B cell (primary cell): ENCODE results near the gene ARHGEF17. TPM values are rescaled to one million over a fixed set of nuclear protein-coding genes. Genes with fewer than 3 reads are reported as not detected.

ENCODE experiments used
- ATAC-seq: fragments of 200-7000 bp; cut with Tn5 transposase; one replicate; pipeline ENCODE4 v1.10.0; 2021; ENCODE audit warnings: low read depth, mild to moderate bottlenecking, moderate number of reproducible peaks, moderate library complexity
- CTCF ChIA-PET: fragments of 350-600 bp; sonication (Branson Sonifier 250); formaldehyde crosslinking; loops from one replicate; lab custom pipeline; 2021; ENCODE audit warnings: antibody characterized with exemption, inconsistent platforms; lab: Charles Lee
- POLR2A ChIA-PET: fragments of 350-600 bp; sonication (Branson Sonifier 250); formaldehyde crosslinking; loops from one replicate; lab custom pipeline; 2021; ENCODE audit warnings: antibody characterized with exemption; lab: Charles Lee
- DNase-seq: peaks from one replicate; pipeline ENCODE4 v3.0.0; 2013
- H2AFZ ChIP-seq: 2 replicates; pipeline ENCODE4 v1.6.1; 2012; ENCODE audit warnings: mild to moderate bottlenecking, low read depth, low read length; ENCODE audit not compliant: insufficient read depth, poor library complexity, severe bottlenecking
- H3K27ac ChIP-seq, 2 donors: 1 replicate in 1 of 2; 2 replicates in 1 of 2; pipeline ENCODE4 v1.5.1; 2012 to 2013; ENCODE audit warnings: low read length in 2 of 2, mild to moderate bottlenecking in 2 of 2, moderate library complexity in 1 of 2
- H3K27me3 ChIP-seq, 4 experiments: fragments of 200-600 bp in 1 of 4; sonication (generic) in 1 of 4; replicated peaks in 1 of 4; 1 replicate in 2 of 4; 2 replicates in 2 of 4; pipeline versions ENCODE4 v1.6.1 to v1.7.0; 2013 to 2016; ENCODE audit warnings: low read length in 3 of 4, mild to moderate bottlenecking in 2 of 4, mixed read lengths in 1 of 4, moderate library complexity in 1 of 4; ENCODE audit not compliant: insufficient read depth in 4 of 4, control insufficient read depth in 3 of 4; ENCODE audit errors: control extremely low read depth in 1 of 4
- H3K36me3 ChIP-seq, 2 experiments: replicated peaks in 1 of 2; 1 replicate in 1 of 2; 2 replicates in 1 of 2; pipeline versions ENCODE4 v1.6.1 to v1.7.1; 2013; ENCODE audit warnings: low read length in 1 of 2; ENCODE audit not compliant: insufficient read depth in 2 of 2, control insufficient read depth in 1 of 2; ENCODE audit errors: control extremely low read depth in 1 of 2, extremely low read depth in 1 of 2
- H3K4me1 ChIP-seq, 2 donors: fragments of 200-600 bp in 1 of 2; sonication (generic) in 1 of 2; 1 replicate in 1 of 2; 2 replicates in 1 of 2; pipeline versions ENCODE4 v1.5.1 to v1.6.1; 2013 to 2017; ENCODE audit warnings: low read length in 2 of 2; ENCODE audit not compliant: control insufficient read depth in 2 of 2, insufficient read depth in 2 of 2
- H3K4me2 ChIP-seq: replicated peaks from 2 replicates; pipeline ENCODE3; 2012; ENCODE audit warnings: mild to moderate bottlenecking, low read depth, low read length; ENCODE audit not compliant: poor library complexity, severe bottlenecking
- H3K4me3 ChIP-seq, 5 experiments: fragments of 200-600 bp in 1 of 5; sonication (generic) in 1 of 5; 1 replicate in 3 of 5; 2 replicates in 2 of 5; pipeline versions ENCODE4 v1.5.1 to v1.7.0; 2011 to 2016; ENCODE audit warnings: low read length in 4 of 5, mild to moderate bottlenecking in 4 of 5, low read depth in 2 of 5, control low read depth in 1 of 5, moderate library complexity in 1 of 5; ENCODE audit not compliant: insufficient read depth in 1 of 5; ENCODE audit errors: control extremely low read depth in 1 of 5, extremely low read depth in 1 of 5
- H3K79me2 ChIP-seq: fragments of 200-600 bp; sonication (generic); one replicate; pipeline ENCODE4 v1.6.0; 2016; ENCODE audit warnings: low read length; ENCODE audit not compliant: control insufficient read depth, insufficient read depth
- H3K9ac ChIP-seq: fragments of 200-600 bp; sonication (generic); 2 replicates; pipeline ENCODE4 v1.6.1; 2017; ENCODE audit warnings: mild to moderate bottlenecking, low read length, moderate library complexity
- H3K9me3 ChIP-seq, 3 donors: one replicate each; pipeline versions ENCODE4 v1.6.1 to v1.7.1; 2013; ENCODE audit warnings: low read length in 2 of 3; ENCODE audit not compliant: control insufficient read depth in 2 of 3, insufficient read depth in 1 of 3; ENCODE audit errors: control extremely low read depth in 1 of 3
- H4K20me1 ChIP-seq: 2 replicates; pipeline ENCODE4 v1.6.0; 2012; ENCODE audit warnings: mild to moderate bottlenecking, low read length; ENCODE audit not compliant: insufficient read depth, control insufficient read depth, poor library complexity, severe bottlenecking
- H3K27ac Mint-ChIP-seq: one replicate; pipeline ENCODE4 v1.8.0; 2021; ENCODE audit warnings: mixed read lengths
- H3K27me3 Mint-ChIP-seq: one replicate; pipeline ENCODE4 v1.8.0; 2021; ENCODE audit warnings: mixed read lengths
- H3K4me1 Mint-ChIP-seq: one replicate; pipeline ENCODE4 v1.8.0; 2021; ENCODE audit warnings: mixed read lengths
- H3K4me3 Mint-ChIP-seq: one replicate; pipeline ENCODE4 v1.8.0; 2021; ENCODE audit warnings: mixed read lengths
- H3K9me3 Mint-ChIP-seq: one replicate; pipeline ENCODE4 v1.8.0; 2022; ENCODE audit warnings: mixed read lengths; ENCODE audit not compliant: insufficient read depth
- CTCF ChIP-seq: fragments of 200-600 bp; IDR thresholded peaks from one replicate; pipeline ENCODE4 v1.8.0; 2022; ENCODE audit warnings: antibody characterized with exemption, mild to moderate bottlenecking
- EZH2 ChIP-seq: IDR thresholded peaks from 2 replicates; pipeline ENCODE4 v1.6.1; 2012; ENCODE audit warnings: borderline replicate concordance, low read depth, mild to moderate bottlenecking, moderate library complexity, low read length; ENCODE audit not compliant: insufficient read depth, poor library complexity, severe bottlenecking
- WGBS: methylation state at CpG from one replicate; pipeline ENCODE4 v1.1.5; 2013; ENCODE audit warnings: missing lambda C conversion rate; ENCODE audit not compliant: insufficient coverage; 5-methylcytosine and 5-hydroxymethylcytosine counted together
- intact Hi-C: fragments of 100-400 bp; cut with micrococcal nuclease; formaldehyde crosslinking; loops from one replicate; pipeline ENCODE4 v1.10.0; 2022
- polyA plus RNA-seq: library from polyadenylated mRNA; depleted of rRNA; stranded (reverse); fragments of >200 nt; gene quantifications from 2 replicates; pipeline ENCODE4 v1.2.3, GENCODE V29; 2012
- total RNA-seq, 2 donors: library from RNA; stranded (reverse); fragments of 120-200 nt in 1 of 2; gene quantifications; 1 replicate in 1 of 2; 2 replicates in 1 of 2; pipeline versions ENCODE4 v1.2.3 to v1.2.4, GENCODE V29; 2013 to 2022

Gene ARHGEF17
- total and polyA plus RNA-seq, 2 donors (not counting 1 experiment from before 2014, with no cell fraction given): 0.05 TPM; not detected in 1

GRCh38 chr11:73394416-73395296 is 86.6 kb downstream of the ARHGEF17 start:
- intact Hi-C loops: no loop called here
- Histone ChIP-seq H3K27ac (no peak overlapping the region), H3K27me3 (no peaks in the 10 kb centered on the region), H3K9me3 (no peaks in the 10 kb centered on the region), H4K20me1 (peaks cover 66% of the 10 kb centered on the region), H3K9ac (no peak overlapping the region), H3K36me3 (peaks cover 0 to 96% of the 10 kb centered on the region in 2 experiments), H3K4me3 (no peak overlapping the region), H2AFZ (no peak overlapping the region), H3K4me2 (no peak overlapping the region), H3K4me1 (peaks cover 10 to 26% of the 10 kb centered on the region in 2 donors), H3K79me2 (peaks cover 43% of the 10 kb centered on the region)
- Mint-ChIP-seq H3K27ac (no peak overlapping the region), H3K27me3 (no peaks in the 10 kb centered on the region), H3K9me3 (no peaks in the 10 kb centered on the region), H3K4me1 (peaks cover 21% of the 10 kb centered on the region), H3K4me3 (no peak overlapping the region)
- POLR2A ChIA-PET: interaction anchor here (1.1 kb wide), 1 partner anchor 17 kb away, joined by 3 read pairs; no protein-coding TSS in a partner anchor
- 97% methylated on average over 34 of the region's 34 CpGs for WGBS
- TF ChIP-seq EZH2: no peak
- no peak for TF ChIP-seq CTCF
- CTCF ChIA-PET: interaction anchor here (1.1 to 13.9 kb wide), 9 partner anchors 10 to 267 kb away, joined by 3 to 352 read pairs (median 13); partner anchors contain the start of genes ARHGEF17 and RELT
- DNase-seq (peak; percentile 23), ATAC-seq (no peak)
